Measurements from ENCODE around the gene GBA2.

Gene GBA2

DNA sequence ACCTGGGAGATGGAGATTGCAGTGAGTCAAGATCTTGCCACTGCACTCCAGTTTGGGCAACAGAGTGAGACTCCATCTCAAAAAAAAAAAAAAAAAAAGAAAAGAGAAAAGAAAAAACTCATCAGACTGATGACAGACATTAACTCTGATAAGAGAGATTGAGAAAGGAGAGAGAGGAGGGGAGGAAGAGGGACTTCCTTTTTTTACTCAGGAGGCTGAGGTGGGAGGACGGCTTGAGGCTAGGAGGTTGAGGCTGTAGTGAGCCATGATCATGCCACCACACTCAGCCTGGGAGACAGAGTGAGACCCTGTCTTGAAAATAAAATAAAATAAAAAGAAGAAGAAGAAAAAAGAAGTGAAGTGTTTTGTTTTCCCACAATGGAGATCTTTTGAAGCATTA, 14.8 kb upstream of the GBA2 start:
- DNase-seq: no peak

DNA sequence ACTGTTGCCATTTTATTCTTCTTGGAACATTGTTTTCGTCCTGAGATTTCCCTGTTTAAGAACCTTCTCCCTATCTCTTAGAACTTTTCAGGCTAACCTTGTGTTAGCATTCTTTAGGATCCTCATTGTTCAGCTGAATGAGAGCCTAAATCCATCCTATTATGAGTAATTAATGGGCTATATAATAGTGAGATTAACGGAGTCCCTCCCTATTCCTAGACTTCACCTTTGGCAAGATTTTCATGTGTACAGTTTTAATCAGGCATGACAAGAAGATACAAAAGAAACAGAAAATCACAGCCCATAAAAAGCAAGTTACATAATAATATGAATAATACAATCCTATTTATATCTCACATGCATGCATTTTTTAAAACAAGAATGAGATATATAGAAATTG, 14.2 kb upstream of the GBA2 start:
- no peak for DNase-seq

- DNase-seq: no peak
Observed at GRCh38 chr9:35760651-35761050, 11.6 kb upstream of the GBA2 start.

GRCh38 chr9:35759795-35760194, 10.8 kb upstream of the GBA2 start:
- no peak for DNase-seq

GRCh38 chr9:35758475-35759050, 9.5 kb upstream of the GBA2 start:
- no peak for DNase-seq

GRCh38 chr9:35757892-35758275, 8.9 kb upstream of the GBA2 start:
- DNase-seq: no peak

GRCh38 chr9:35757226-35757891, 8.3 kb upstream of the GBA2 start:
- no peak for DNase-seq

GRCh38 chr9:35756275-35757225, 7.5 kb upstream of the GBA2 start:
- DNase-seq: no peak

GRCh38 chr9:35755071-35755470, 6.0 kb upstream of the GBA2 start:
- DNase-seq: no peak

- DNase-seq: no peak
Observed at GRCh38 chr9:35754264-35754663, 5.2 kb upstream of the GBA2 start, which contains the start of gene MSMP. Gene MSMP (minus strand): TSS chr9:35754276. CDS start chr9:35754129, 147 bp downstream.

GRCh38 chr9:35753466-35753865, 4.4 kb upstream of the GBA2 start:
- no peak for DNase-seq

GRCh38 chr9:35750256-35750531, 1.2 kb upstream of the GBA2 start:
- DNase-seq: no peak

GRCh38 chr9:35749515-35750255, 657 bp upstream of the GBA2 start:
- no peak for DNase-seq

DNA sequence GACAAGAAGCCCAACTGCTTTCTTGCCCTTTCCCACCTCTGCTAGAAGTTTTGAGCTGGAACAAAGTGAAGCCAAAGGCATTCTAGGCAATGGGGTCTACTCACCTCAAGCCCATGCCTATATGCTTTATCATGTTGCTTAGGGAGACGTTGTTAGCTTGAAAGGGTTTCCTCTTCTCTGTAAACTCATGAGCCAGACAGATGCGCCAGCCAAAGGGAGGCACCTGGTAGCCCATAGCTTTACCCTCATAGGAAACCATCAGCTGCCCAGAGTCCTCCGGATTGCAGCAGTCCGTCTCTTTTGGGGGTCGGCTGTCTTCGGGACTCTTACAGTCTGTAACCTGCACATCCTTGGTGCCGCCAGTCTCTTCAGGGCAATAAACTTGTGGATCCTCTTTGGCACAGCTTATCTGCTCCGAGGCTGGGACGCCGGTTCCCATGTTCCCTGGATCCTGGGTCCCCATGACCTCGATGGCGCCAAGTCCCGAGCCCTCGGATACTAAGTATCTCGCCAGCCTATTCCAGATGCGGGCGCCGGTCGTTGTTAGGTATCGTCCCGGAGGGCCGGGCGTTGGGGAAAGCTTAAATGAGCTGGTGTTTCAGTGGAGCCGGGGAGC, 678 bp downstream of the GBA2 start:
- DNase-seq: no peak

DNA sequence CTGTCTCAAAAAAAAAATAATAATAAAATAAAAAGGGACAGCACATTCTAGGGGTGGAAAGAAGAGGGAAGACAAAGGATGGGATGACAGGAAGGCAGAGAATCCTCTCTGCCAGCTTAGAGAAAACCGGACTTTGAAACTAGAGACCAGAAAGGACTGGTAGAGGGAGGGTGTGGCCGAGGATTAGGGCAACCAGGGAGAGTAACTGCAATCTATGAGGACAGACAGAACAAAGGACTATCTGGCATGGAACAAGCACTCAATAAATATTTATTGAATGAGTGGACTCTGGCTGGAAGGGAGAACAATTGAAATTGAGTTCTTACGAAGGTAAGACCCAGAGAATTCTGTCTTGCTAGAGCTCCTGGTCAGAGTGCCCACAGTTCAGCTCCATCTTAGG, 2.4 kb downstream of the GBA2 start:
- no peak for DNase-seq

GRCh38 chr9:35745569-35745968, 3.5 kb downstream of the GBA2 start:
- DNase-seq: no peak

DNA sequence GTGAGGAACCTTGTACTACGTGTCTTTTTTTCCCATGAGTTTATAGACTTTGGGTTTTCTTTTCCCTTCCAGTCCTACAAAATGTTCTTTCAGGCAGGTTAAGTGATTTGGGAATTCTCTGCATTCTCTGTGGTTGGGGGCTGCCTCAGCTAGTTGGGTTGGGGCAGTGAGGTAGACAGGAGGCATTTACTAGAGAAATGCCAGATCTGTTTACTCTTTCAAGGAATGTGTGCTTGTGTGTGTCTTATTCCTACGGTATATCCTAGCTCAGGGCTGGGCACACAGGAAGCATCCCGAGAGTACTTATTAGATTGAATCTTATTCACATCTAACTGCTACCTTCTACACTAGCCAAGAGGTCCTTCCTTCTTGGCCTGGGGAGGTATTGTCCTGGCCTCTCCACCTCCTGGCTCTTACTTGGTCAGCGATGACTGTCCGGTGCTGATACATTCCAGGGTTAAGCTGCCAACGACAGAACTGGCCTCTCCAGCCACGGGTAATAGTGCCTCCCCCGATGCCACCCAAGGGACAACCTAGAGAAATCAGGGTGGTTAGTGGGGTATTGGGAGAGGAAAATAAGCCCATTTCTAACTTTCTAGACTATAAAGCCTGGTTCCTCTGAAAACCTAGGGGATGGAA, 5.0 kb downstream of the GBA2 start:
- no peak for DNase-seq

GRCh38 chr9:35743452-35743851, 5.6 kb downstream of the GBA2 start:
- no peak for DNase-seq

GRCh38 chr9:35741740-35742139, 7.3 kb downstream of the GBA2 start:
- DNase-seq: no peak

DNA sequence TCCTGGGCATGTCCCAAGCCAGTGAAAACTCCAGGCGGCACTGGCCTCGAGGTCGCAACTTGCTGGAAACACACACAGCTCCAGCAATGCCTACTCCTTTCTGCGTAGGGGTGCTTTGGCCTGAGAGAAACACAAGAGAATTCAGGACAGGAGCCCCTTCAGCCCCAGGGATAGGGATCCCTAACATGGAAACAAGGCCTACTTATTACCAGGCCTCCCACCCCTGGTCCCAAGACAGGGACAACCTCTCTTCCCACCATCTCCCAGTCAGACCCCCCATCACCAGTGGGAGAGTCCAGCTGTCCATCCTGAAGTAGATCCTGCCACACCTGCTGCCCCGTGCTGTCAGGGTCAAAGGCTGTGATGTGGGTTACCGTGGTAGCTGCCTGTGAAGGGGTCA, 8.8 kb downstream of the GBA2 start:
- no peak for DNase-seq

DNA sequence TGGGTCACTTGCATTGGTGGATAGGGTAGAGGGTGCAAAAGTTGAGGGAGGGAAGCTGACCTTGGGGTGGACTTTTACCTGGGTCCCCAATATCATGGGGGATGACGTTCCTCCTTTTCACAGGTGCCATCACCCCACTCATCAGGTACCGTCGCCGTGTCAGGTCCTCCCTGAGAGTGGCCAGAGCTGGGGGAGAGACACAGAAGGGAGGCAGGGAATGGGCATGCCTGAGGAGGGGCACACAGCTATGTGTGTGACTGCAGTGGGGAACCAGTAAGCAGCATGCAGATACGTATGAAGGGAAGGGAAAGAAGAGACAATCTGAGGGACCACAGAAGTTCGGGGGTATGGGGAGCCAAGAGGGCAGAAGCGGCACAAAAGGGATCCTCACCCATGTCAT, 10.1 kb downstream of the GBA2 start:
- no peak for DNase-seq

DNA sequence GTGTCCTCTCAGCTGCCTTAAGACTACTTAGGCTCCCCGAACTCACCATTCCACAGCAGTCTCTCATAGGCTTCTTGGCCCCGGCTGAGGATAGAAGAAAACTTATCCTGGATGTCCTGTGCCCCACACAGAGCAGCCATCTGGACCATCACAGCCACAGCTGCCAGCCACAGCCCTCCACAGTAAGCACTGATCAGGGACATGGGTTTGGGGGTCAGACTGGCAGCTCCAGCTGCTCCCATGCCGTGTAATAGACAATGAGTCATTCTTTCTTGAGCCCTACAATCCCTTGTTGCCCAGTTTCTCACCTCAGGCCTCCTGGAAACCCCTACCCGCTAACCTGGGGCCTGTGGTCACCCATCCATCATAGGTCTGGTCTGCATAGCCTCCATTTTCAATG, 10.8 kb downstream of the GBA2 start:
- no peak for DNase-seq

GRCh38 chr9:35737143-35737542, 11.9 kb downstream of the GBA2 start:
- no peak for DNase-seq

Data from HCEC 1CT (cell line).